Neural progenitor cell (in vitro differentiated cells): ENCODE data around the gene ELOF1. TPM values are rescaled to one million over a fixed set of nuclear protein-coding genes. Genes with fewer than 3 reads are reported as not detected.

Experiments
- DNase-seq: peaks from one replicate; pipeline ENCODE4 v3.0.0-alpha.2; 2016; ENCODE audit warnings: low spot score
- H2AFZ ChIP-seq: fragments of 200-600 bp; sonication (generic); replicated peaks from 2 replicates; pipeline ENCODE4 v1.6.1; 2016; ENCODE audit warnings: antibody characterized with exemption
- H3F3A ChIP-seq: fragments of 200-600 bp; sonication (generic); 2 replicates; pipeline ENCODE4 v1.6.1; 2016; ENCODE audit warnings: antibody characterized with exemption, low read depth
- H3K27ac ChIP-seq: fragments of 200-600 bp; sonication (generic); 2 replicates; pipeline ENCODE4 v1.5.1; 2016; ENCODE audit warnings: mild to moderate bottlenecking
- H3K27me3 ChIP-seq: fragments of 200-600 bp; sonication (generic); 2 replicates; pipeline ENCODE4 v1.6.1; 2016; ENCODE audit warnings: mild to moderate bottlenecking, moderate library complexity
- H3K36me3 ChIP-seq: fragments of 200-600 bp; sonication (generic); 2 replicates; pipeline ENCODE4 v1.5.1; 2016
- H3K4me1 ChIP-seq: fragments of 200-600 bp; sonication (generic); 2 replicates; pipeline ENCODE4 v1.6.1; 2016; ENCODE audit warnings: mixed run types
- H3K4me2 ChIP-seq: fragments of 200-600 bp; sonication (generic); 2 replicates; pipeline ENCODE4 v1.6.1; 2016
- H3K4me3 ChIP-seq: fragments of 200-600 bp; sonication (generic); 2 replicates; pipeline ENCODE4 v1.5.1; 2016
- H3K79me2 ChIP-seq: fragments of 200-600 bp; sonication (generic); 2 replicates; pipeline ENCODE4 v1.6.1; 2016; ENCODE audit warnings: low read depth
- H3K9ac ChIP-seq: fragments of 200-600 bp; sonication (generic); 2 replicates; pipeline ENCODE4 v1.6.1; 2016
- H3K9me3 ChIP-seq: fragments of 200-600 bp; sonication (generic); 2 replicates; pipeline ENCODE4 v1.5.1; 2016; ENCODE audit warnings: low read depth
- H4K20me1 ChIP-seq: fragments of 200-600 bp; sonication (generic); 2 replicates; pipeline ENCODE4 v1.6.1; 2016; ENCODE audit warnings: low read depth
- H3K27ac Mint-ChIP-seq: 3 replicates; pipeline ENCODE4 v1.8.0; 2021; ENCODE audit warnings: mixed read lengths
- H3K27me3 Mint-ChIP-seq: 2 replicates; pipeline ENCODE4 v1.8.0; 2022; ENCODE audit warnings: low read depth, mild to moderate bottlenecking, inconsistent platforms, moderate library complexity, mixed read lengths; ENCODE audit not compliant: insufficient read depth
- H3K36me3 Mint-ChIP-seq: 3 replicates; pipeline ENCODE4 v1.8.0; 2021; ENCODE audit warnings: mixed read lengths
- H3K4me1 Mint-ChIP-seq: 3 replicates; pipeline ENCODE4 v1.8.0; 2021; ENCODE audit warnings: mixed read lengths
- H3K4me3 Mint-ChIP-seq: 3 replicates; pipeline ENCODE4 v1.8.0; 2021; ENCODE audit warnings: mild to moderate bottlenecking, moderate library complexity, mixed read lengths
- H3K9me3 Mint-ChIP-seq: 3 replicates; pipeline ENCODE4 v1.8.0; 2020; ENCODE audit warnings: mixed read lengths
- EZH2 ChIP-seq: fragments of 200-600 bp; sonication (generic); IDR thresholded peaks from 2 replicates; pipeline ENCODE4 v1.6.1; 2017; ENCODE audit warnings: antibody characterized with exemption, mild to moderate bottlenecking, moderate library complexity
- EZH2phosphoT487 ChIP-seq: fragments of 200-600 bp; sonication (generic); IDR thresholded peaks from 2 replicates; pipeline ENCODE4 v1.6.1; 2017; ENCODE audit warnings: antibody characterized with exemption
- total RNA-seq: library from RNA; depleted of rRNA; stranded (reverse); fragments of >200 nt; gene quantifications from 2 replicates; pipeline ENCODE4 v1.2.3, GENCODE V29; 2015; ENCODE audit warnings: low replicate concordance
- TF ChIP-seq, protein P1 (sequence below): fragments of 200-600 bp; sonication (generic); IDR thresholded peaks from 2 replicates; pipeline ENCODE4 v1.5.1; 2017; ENCODE audit warnings: antibody characterized with exemption, mild to moderate bottlenecking

ELOF1 gene
- total RNA-seq, 1 donor from 2014 or later = 26.9 TPM

DNA sequence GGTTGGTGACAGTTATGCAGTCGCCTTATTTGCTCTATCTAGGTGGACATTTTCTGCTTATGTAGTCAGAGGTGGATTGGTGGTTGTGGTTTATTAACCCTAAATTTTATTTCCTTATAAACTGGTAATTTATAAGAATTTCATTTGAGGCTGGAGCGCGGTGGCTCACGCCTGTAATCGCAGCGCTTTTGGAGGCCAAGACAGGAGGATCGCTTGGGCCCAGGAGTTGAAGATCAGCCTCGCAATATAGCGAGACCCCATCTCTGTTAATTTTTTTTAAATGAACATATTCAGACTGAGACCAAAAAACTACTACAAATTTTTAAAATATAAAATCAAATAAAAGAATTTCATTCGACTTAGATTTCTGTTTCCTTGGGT lies 39.1 kb upstream of the ELOF1 start:
- peak overlapping the region; percentile 98 for H3K27ac ChIP-seq
- H2AFZ ChIP-seq = no peak overlapping the region
- no peaks in the 10 kb centered on the region for H3K9me3 ChIP-seq
- Mint-ChIP-seq H3K4me3 (peak overlapping the region; percentile 98), H3K27me3 (peaks cover 5% of the 10 kb centered on the region), H3K36me3 (peaks cover 44% of the 10 kb centered on the region), H3K4me1 (peaks cover 9% of the 10 kb centered on the region), H3K27ac (peak overlapping the region; percentile 98), H3K9me3 (peaks cover 47% of the 10 kb centered on the region)
- H3K27me3 ChIP-seq = no peaks in the 10 kb centered on the region
- peaks cover 8% of the 10 kb centered on the region for H3K4me1 ChIP-seq
- H4K20me1 ChIP-seq = peaks cover 6% of the 10 kb centered on the region
- H3K9ac ChIP-seq = peak overlapping the region; percentile 98
- peaks cover 14% of the 10 kb centered on the region for H3K36me3 ChIP-seq
- no peak for DNase-seq
- peak overlapping the region; percentile 88 for H3K4me3 ChIP-seq
- peak overlapping the region; percentile 88 for H3K4me2 ChIP-seq
- H3K79me2 ChIP-seq = peaks cover 55% of the 10 kb centered on the region
- TF ChIP-seq EZH2 (no peak), EZH2phosphoT487 (no peak)
- TF ChIP-seq, protein P1, sequence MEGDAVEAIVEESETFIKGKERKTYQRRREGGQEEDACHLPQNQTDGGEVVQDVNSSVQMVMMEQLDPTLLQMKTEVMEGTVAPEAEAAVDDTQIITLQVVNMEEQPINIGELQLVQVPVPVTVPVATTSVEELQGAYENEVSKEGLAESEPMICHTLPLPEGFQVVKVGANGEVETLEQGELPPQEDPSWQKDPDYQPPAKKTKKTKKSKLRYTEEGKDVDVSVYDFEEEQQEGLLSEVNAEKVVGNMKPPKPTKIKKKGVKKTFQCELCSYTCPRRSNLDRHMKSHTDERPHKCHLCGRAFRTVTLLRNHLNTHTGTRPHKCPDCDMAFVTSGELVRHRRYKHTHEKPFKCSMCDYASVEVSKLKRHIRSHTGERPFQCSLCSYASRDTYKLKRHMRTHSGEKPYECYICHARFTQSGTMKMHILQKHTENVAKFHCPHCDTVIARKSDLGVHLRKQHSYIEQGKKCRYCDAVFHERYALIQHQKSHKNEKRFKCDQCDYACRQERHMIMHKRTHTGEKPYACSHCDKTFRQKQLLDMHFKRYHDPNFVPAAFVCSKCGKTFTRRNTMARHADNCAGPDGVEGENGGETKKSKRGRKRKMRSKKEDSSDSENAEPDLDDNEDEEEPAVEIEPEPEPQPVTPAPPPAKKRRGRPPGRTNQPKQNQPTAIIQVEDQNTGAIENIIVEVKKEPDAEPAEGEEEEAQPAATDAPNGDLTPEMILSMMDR = no peak
- no peaks in the 10 kb centered on the region for H3F3A ChIP-seq

DNA sequence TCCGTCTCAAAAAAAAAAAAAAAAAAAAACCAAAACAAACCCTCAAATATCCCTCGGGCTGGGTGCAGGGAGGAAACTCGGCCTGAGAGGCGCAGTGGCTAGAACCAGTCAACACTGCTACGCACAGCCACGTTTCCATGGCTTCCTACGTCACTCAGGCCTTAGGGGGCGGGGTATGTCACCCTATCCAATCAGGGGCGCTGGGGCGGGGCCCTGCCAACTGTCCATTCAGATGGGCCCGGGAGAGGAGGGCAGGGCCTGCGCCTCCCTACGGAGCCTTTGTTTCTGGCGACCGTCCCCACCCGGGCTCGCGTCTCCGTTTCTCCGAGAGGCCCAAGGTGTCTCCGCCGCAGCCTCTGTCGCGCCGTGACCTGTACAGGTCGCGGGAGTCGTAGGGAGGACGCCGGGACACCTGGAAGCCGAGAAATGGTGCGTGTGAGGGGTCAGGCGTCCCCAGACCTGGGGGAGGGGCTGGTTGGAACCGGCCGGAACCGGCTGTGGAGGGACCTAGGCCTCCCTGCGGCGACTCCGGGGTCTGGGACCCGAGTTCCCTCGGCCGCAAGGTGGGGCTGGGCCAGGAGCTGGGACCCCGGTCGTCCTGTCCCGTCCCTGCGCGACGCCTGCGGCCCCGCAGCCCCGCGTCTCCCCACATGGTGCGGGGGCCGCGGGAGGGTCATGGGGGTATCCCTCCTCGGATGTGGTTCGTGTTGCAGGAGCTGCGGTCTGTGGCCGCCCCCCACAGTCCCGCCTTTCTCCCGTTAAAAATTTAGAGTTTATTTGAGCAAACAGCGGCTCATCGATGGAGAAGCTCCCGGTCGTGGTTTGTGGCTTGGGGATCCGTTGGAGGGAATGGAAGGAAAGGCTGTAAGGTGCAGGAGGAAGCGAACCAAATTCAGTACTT lies 38.4 kb upstream of the ELOF1 start, which contains the start of gene ZNF627:
TSS of gene ZNF627 (plus strand) at position 282 of the 901 bp plus-strand sequence. CDS start at position 427, 145 bp downstream.
- Histone ChIP-seq H2AFZ (peak within 1 kb of the TSS; percentile 61), H3F3A (no peaks in the 10 kb centered on the region), H3K9me3 (no peaks in the 10 kb centered on the region), H3K27ac (peak within 1 kb of the TSS; percentile 98), H3K9ac (peak within 1 kb of the TSS; percentile 98), H3K36me3 (peaks cover 8% of the 10 kb centered on the region), H3K4me2 (peak within 1 kb of the TSS; percentile 88), H3K4me3 (peak within 1 kb of the TSS; percentile 88), H4K20me1 (peaks cover 6% of the 10 kb centered on the region), H3K27me3 (no peaks in the 10 kb centered on the region), H3K4me1 (peaks cover 8% of the 10 kb centered on the region), H3K79me2 (peaks cover 49% of the 10 kb centered on the region)
- peaks cover 37% of the 10 kb centered on the region for H3K36me3 Mint-ChIP-seq
- no peak for TF ChIP-seq EZH2phosphoT487
- TF ChIP-seq, protein P1 = peak; percentile 29
- H3K4me1 Mint-ChIP-seq = peaks cover 9% of the 10 kb centered on the region
- peaks cover 41% of the 10 kb centered on the region for H3K9me3 Mint-ChIP-seq
- peaks cover 3% of the 10 kb centered on the region for H3K27me3 Mint-ChIP-seq
- peak within 1 kb of the TSS; percentile 98 for H3K4me3 Mint-ChIP-seq
- DNase-seq = peak; percentile 100
- H3K27ac Mint-ChIP-seq = peak within 1 kb of the TSS; percentile 98

DNA sequence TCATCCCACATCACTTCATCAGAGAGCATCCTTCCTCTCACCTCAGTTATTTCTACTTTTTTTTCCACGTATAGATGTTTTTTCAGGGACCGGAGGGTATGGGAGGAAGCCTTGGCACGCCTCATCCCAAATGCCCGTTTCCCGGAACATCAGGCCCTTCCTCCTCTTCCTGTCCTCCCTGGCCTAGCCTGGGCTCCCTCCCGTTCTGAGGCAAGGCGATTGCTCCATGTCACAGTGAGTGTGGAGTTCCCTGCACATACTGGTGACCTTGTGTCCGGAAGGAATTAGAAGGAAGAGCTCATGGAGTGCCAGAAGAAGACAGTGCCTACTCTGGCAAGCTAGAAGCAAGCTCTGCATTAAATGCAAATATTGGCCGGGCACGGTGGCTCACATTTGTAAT lies 37.1 kb upstream of the ELOF1 start:
- Histone ChIP-seq H3K9me3 (no peaks in the 10 kb centered on the region), H3K4me2 (no peak overlapping the region), H4K20me1 (peaks cover 6% of the 10 kb centered on the region), H3K79me2 (peaks cover 37% of the 10 kb centered on the region), H3K4me1 (peaks cover 8% of the 10 kb centered on the region), H2AFZ (no peak overlapping the region), H3K27ac (no peak overlapping the region), H3F3A (no peaks in the 10 kb centered on the region), H3K9ac (no peak overlapping the region), H3K36me3 (peaks cover 8% of the 10 kb centered on the region), H3K27me3 (no peaks in the 10 kb centered on the region), H3K4me3 (no peak overlapping the region)
- Mint-ChIP-seq H3K27me3 (no peaks in the 10 kb centered on the region), H3K9me3 (peaks cover 31% of the 10 kb centered on the region), H3K27ac (no peak overlapping the region), H3K36me3 (peaks cover 28% of the 10 kb centered on the region), H3K4me3 (peak overlapping the region; percentile 63), H3K4me1 (peaks cover 9% of the 10 kb centered on the region)
- DNase-seq = no peak
- TF ChIP-seq, protein P1 = no peak
- no peak for TF ChIP-seq EZH2
- TF ChIP-seq EZH2phosphoT487 = no peak
